ENCODE results near the gene NPHP4. TPM values are rescaled to one million over a fixed set of nuclear protein-coding genes. Genes with fewer than 3 reads are reported as not detected.

NPHP4 gene
- total RNA-seq, 1 experiment from 2014 or later = 20.0 TPM

DNA sequence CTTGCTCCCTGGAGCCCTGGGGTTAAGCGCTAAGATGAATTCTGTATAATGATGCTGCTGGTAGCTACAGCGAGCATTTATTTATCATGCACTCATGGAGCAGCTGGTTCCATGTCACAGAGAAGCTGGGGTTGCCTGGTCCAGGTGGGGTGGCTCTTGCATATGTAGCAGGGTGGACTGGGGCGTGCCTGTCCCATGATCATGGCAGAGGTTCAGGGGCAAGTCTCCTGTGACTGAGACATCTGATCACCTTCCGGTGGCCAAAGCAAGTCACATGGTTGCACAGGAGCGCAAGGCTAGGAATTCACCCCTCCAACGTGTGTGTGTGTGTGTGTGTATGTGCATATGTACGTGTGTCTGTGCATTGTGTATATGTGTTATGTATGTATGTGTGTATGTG is 37.9 kb upstream of the NPHP4 start:
- no peaks in the 10 kb centered on the region for H4K20me1 ChIP-seq (ENCODE audit: insufficient read depth)
- H3K4me1 ChIP-seq (ENCODE audit: control insufficient read depth in 1 of 2, insufficient read depth in 2 of 2, low read length in 2 of 2) = peaks cover 7 to 20% of the 10 kb centered on the region in 2 experiments; a peak in 3 of 4 replicates
- ChIA-PET POLR2A (no interaction called here), RAD21 (ENCODE audit: low non-redundant PET in 1 of 2, low total read pairs in 2 of 2, uncharacterized antibody in 2 of 2, unreplicated experiment in 2 of 2) (no interaction called here), CTCF (no interaction called here)
- H3K4me3 ChIP-seq (replicated peaks in 1 of 2; ENCODE audit: low read depth in 1 of 2, low read length in 2 of 2) = no peak overlapping the region
- no peaks in the 10 kb centered on the region for H3K36me3 ChIP-seq (ENCODE audit: control insufficient read depth in 1 of 2, insufficient read depth in 2 of 2, low read length in 2 of 2)
- ATAC-seq = no peak
- H3K27ac ChIP-seq (ENCODE audit: low read depth, low read length) = no peak overlapping the region
- TF ChIP-seq FOSL1 (IDR thresholded peaks at IDR 0.05; ENCODE audit: low read depth) (no peak), SIN3A (IDR thresholded peaks at IDR 0.05; ENCODE audit: low read depth) (no peak), ELF1 (IDR thresholded peaks at IDR 0.05; ENCODE audit: borderline replicate concordance, low read depth) (no peak), SRF (IDR thresholded peaks at IDR 0.05; ENCODE audit: low read depth) (no peak), EGR1 (IDR thresholded peaks at IDR 0.05; ENCODE audit: low read depth) (no peak), EZH2 (IDR thresholded peaks at IDR 0.05) (no peak), EZH2phosphoT487 (IDR thresholded peaks at IDR 0.05; ENCODE audit: borderline replicate concordance) (no peak), JUND (IDR thresholded peaks at IDR 0.05) (no peak), POLR2A (IDR thresholded peaks at IDR 0.05; ENCODE audit: borderline replicate concordance, extremely low read depth, insufficient read depth, insufficient read length) (no peak), RAD21 (IDR thresholded peaks at IDR 0.05; ENCODE audit: low read depth) (no peak), POLR2AphosphoS5 (IDR thresholded peaks at IDR 0.05; ENCODE audit: low read depth, low read length) (no peak), CBX3 (IDR thresholded peaks at IDR 0.05; ENCODE audit: low read depth) (no peak), SP1 (IDR thresholded peaks at IDR 0.05; ENCODE audit: low read depth) (no peak)
- TF ChIP-seq, protein P1, sequence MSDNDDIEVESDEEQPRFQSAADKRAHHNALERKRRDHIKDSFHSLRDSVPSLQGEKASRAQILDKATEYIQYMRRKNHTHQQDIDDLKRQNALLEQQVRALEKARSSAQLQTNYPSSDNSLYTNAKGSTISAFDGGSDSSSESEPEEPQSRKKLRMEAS (IDR thresholded peaks at IDR 0.05) = no peak
- TF ChIP-seq, protein P2, sequence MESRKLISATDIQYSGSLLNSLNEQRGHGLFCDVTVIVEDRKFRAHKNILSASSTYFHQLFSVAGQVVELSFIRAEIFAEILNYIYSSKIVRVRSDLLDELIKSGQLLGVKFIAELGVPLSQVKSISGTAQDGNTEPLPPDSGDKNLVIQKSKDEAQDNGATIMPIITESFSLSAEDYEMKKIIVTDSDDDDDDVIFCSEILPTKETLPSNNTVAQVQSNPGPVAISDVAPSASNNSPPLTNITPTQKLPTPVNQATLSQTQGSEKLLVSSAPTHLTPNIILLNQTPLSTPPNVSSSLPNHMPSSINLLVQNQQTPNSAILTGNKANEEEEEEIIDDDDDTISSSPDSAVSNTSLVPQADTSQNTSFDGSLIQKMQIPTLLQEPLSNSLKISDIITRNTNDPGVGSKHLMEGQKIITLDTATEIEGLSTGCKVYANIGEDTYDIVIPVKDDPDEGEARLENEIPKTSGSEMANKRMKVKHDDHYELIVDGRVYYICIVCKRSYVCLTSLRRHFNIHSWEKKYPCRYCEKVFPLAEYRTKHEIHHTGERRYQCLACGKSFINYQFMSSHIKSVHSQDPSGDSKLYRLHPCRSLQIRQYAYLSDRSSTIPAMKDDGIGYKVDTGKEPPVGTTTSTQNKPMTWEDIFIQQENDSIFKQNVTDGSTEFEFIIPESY (IDR thresholded peaks at IDR 0.05; ENCODE audit: extremely low read depth, insufficient replicate concordance, low read length) = no peak
- TF ChIP-seq, protein P3, sequence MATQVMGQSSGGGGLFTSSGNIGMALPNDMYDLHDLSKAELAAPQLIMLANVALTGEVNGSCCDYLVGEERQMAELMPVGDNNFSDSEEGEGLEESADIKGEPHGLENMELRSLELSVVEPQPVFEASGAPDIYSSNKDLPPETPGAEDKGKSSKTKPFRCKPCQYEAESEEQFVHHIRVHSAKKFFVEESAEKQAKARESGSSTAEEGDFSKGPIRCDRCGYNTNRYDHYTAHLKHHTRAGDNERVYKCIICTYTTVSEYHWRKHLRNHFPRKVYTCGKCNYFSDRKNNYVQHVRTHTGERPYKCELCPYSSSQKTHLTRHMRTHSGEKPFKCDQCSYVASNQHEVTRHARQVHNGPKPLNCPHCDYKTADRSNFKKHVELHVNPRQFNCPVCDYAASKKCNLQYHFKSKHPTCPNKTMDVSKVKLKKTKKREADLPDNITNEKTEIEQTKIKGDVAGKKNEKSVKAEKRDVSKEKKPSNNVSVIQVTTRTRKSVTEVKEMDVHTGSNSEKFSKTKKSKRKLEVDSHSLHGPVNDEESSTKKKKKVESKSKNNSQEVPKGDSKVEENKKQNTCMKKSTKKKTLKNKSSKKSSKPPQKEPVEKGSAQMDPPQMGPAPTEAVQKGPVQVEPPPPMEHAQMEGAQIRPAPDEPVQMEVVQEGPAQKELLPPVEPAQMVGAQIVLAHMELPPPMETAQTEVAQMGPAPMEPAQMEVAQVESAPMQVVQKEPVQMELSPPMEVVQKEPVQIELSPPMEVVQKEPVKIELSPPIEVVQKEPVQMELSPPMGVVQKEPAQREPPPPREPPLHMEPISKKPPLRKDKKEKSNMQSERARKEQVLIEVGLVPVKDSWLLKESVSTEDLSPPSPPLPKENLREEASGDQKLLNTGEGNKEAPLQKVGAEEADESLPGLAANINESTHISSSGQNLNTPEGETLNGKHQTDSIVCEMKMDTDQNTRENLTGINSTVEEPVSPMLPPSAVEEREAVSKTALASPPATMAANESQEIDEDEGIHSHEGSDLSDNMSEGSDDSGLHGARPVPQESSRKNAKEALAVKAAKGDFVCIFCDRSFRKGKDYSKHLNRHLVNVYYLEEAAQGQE (IDR thresholded peaks at IDR 0.05; ENCODE audit: low read depth) = no peak
- H3K4me2 ChIP-seq (ENCODE audit: low read length) = no peak overlapping the region
- no TSS peak for BruUV-seq (replicated peaks)
- no peaks in the 10 kb centered on the region for H3K79me2 ChIP-seq (ENCODE audit: insufficient read depth, low read length)
- H3K27me3 ChIP-seq (ENCODE audit: insufficient read depth, low read length) = no peaks in the 10 kb centered on the region
- no peak overlapping the region for H2AFZ ChIP-seq (ENCODE audit: low read depth, low read length, poor library complexity, severe bottlenecking)
- H3K9me3 ChIP-seq (ENCODE audit: control insufficient read depth in 1 of 2, insufficient read depth in 1 of 2, low read depth in 1 of 2, low read length in 2 of 2) = no peaks in the 10 kb centered on the region
- H3K9ac ChIP-seq (ENCODE audit: low read length) = no peak overlapping the region
- no peak for DNase-seq (ENCODE audit: low read depth, low spot score)
- intact Hi-C loops (cut with micrococcal nuclease) = no loop called here
- no peaks in the 10 kb centered on the region for H3K9me2 ChIP-seq (ENCODE audit: insufficient read depth)
